ENCODE results near the gene RNF222. TPM values are rescaled to one million over a fixed set of nuclear protein-coding genes. Genes with fewer than 3 reads are reported as not detected.
"Not testable (repeated sequence)": the region's sequence is repeated elsewhere in the genome, so short reads cannot be mapped to it uniquely, and the experiment has no call there.

RNF222 gene
- total and polyA plus RNA-seq, 2 donors (not counting 1 experiment from before 2014, with no cell fraction given) = not detected

DNA sequence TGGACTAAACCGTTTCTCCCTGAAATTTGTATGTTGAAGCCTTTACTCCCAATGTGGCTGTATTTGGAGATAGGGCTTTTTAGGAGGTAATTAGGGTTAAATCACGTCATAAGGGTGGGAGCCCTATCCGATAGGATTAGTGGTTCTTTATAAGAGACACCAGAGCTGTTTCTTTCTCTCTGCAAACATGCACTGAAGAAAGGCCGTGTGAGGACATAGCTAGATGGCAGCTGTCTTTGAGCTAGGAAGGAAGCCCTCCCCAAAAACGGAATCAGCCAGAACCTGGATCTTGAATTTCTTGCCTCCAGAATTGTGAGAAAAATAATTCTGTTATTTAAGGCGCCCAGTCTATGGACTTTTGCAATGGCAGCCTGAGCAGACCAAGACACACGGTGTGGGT lies 43.9 kb downstream of the RNF222 start:
- no peaks in the 10 kb centered on the region for H3K27me3 ChIP-seq (ENCODE audit: control insufficient read depth, insufficient read depth, low read length)
- no peak overlapping the region for H3K27ac ChIP-seq (ENCODE audit: insufficient read depth, low read length)
- H2AFZ ChIP-seq (ENCODE audit: low read length) = no peak overlapping the region
- H3K36me3 ChIP-seq (ENCODE audit: control insufficient read depth, insufficient read depth, low read length) = no peaks in the 10 kb centered on the region
- no peak overlapping the region for H3K4me3 ChIP-seq (replicated peaks in 1 of 4; ENCODE audit: control extremely low read depth in 1 of 4, insufficient read depth in 1 of 4, low read depth in 3 of 4, low read length in 4 of 4)
- no peaks in the 10 kb centered on the region for H3K4me1 ChIP-seq (ENCODE audit: control insufficient read depth, extremely low read depth, insufficient read depth, low read length)
- no peaks in the 10 kb centered on the region for H3K79me2 ChIP-seq (ENCODE audit: control insufficient read depth, insufficient read depth, low read length)
- DNase-seq (ENCODE audit: low read depth in 2 of 2) = no peak
- TF ChIP-seq CTCF (conservative IDR thresholded peaks at IDR 0.05 in 1 of 2, IDR thresholded peaks at IDR 0.05 in 1 of 2; ENCODE audit: low read depth in 1 of 2, low read length in 2 of 2) (no peak), EZH2 (IDR thresholded peaks at IDR 0.05; ENCODE audit: low read length, missing control alignments) (no peak)
- no peak overlapping the region for H3K9ac ChIP-seq (ENCODE audit: insufficient read depth, low read length)
- H3K9me3 ChIP-seq (ENCODE audit: control insufficient read depth, insufficient read depth, low read depth, low read length) = no peaks in the 10 kb centered on the region
- no peak overlapping the region for H3K4me2 ChIP-seq (ENCODE audit: extremely low read depth, insufficient read depth, low read length)
- no peaks in the 10 kb centered on the region for H4K20me1 ChIP-seq (ENCODE audit: control insufficient read depth, extremely low read depth, insufficient read depth, low read length)

GRCh38 chr17:8350339-8350738 lies 47.3 kb downstream of the RNF222 start:
- DNase-seq (ENCODE audit: low read depth in 2 of 2) = no peak
- no peak overlapping the region for H3K9ac ChIP-seq (ENCODE audit: insufficient read depth, low read length)
- no peaks in the 10 kb centered on the region for H4K20me1 ChIP-seq (ENCODE audit: control insufficient read depth, extremely low read depth, insufficient read depth, low read length)
- H3K4me1 ChIP-seq (ENCODE audit: control insufficient read depth, extremely low read depth, insufficient read depth, low read length) = no peaks in the 10 kb centered on the region
- no peaks in the 10 kb centered on the region for H3K79me2 ChIP-seq (ENCODE audit: control insufficient read depth, insufficient read depth, low read length)
- no peak overlapping the region for H2AFZ ChIP-seq (ENCODE audit: low read length)
- no peak overlapping the region for H3K4me2 ChIP-seq (ENCODE audit: extremely low read depth, insufficient read depth, low read length)
- no peak overlapping the region for H3K27ac ChIP-seq (ENCODE audit: insufficient read depth, low read length)
- H3K36me3 ChIP-seq (ENCODE audit: control insufficient read depth, insufficient read depth, low read length) = no peaks in the 10 kb centered on the region
- no peaks in the 10 kb centered on the region for H3K9me3 ChIP-seq (ENCODE audit: control insufficient read depth, insufficient read depth, low read depth, low read length)
- TF ChIP-seq EZH2 (IDR thresholded peaks at IDR 0.05; ENCODE audit: low read length, missing control alignments) = no peak
- TF ChIP-seq CTCF (conservative IDR thresholded peaks at IDR 0.05 in 1 of 2, IDR thresholded peaks at IDR 0.05 in 1 of 2; ENCODE audit: low read depth in 1 of 2, low read length in 2 of 2) = no peak
- H3K4me3 ChIP-seq (replicated peaks in 1 of 4; ENCODE audit: control extremely low read depth in 1 of 4, insufficient read depth in 1 of 4, low read depth in 3 of 4, low read length in 4 of 4) = no peak overlapping the region
- peaks cover 7% of the 10 kb centered on the region for H3K27me3 ChIP-seq (ENCODE audit: control insufficient read depth, insufficient read depth, low read length)

DNA sequence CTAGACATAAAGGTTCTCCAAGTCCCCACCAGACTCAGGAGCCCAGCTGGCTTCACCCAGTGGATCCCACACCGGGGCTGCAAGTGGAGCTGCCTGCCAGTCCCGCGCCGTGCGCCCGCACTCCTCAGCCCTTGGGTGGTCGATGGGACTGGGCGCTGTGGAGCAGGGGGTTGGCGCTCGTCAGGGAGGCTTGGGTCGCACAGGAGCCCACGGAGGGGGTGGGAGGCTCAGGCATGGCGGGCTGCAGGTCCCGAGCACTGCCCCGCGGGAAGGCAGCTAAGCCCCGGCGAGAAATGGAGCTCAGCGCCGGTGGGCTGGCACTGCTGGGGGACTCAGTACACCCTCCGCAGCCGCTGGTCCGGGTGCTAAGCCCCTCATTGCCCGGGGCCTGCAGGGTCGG lies 50.6 kb downstream of the RNF222 start:
- not testable (repeated sequence) for H3K27me3 ChIP-seq (ENCODE audit: control insufficient read depth, insufficient read depth, low read length); H3K79me2 ChIP-seq (ENCODE audit: control insufficient read depth, insufficient read depth, low read length); H3K36me3 ChIP-seq (ENCODE audit: control insufficient read depth, insufficient read depth, low read length); H3K27ac ChIP-seq (ENCODE audit: insufficient read depth, low read length); H3K4me2 ChIP-seq (ENCODE audit: extremely low read depth, insufficient read depth, low read length); DNase-seq (ENCODE audit: low read depth in 2 of 2); H3K4me3 ChIP-seq (replicated peaks in 1 of 4; ENCODE audit: control extremely low read depth in 1 of 4, insufficient read depth in 1 of 4, low read depth in 3 of 4, low read length in 4 of 4); H3K4me1 ChIP-seq (ENCODE audit: control insufficient read depth, extremely low read depth, insufficient read depth, low read length); H3K9ac ChIP-seq (ENCODE audit: insufficient read depth, low read length); H3K9me3 ChIP-seq (ENCODE audit: control insufficient read depth, insufficient read depth, low read depth, low read length); H4K20me1 ChIP-seq (ENCODE audit: control insufficient read depth, extremely low read depth, insufficient read depth, low read length); H2AFZ ChIP-seq (ENCODE audit: low read length)

Data from fibroblast of lung (primary cell).